ENCODE measurements around the gene BRAP.
"Not testable (repeated sequence)": the region's sequence is repeated elsewhere in the genome, so short reads cannot be mapped to it uniquely, and the experiment has no call there.

The BRAP gene

GRCh38 chr12:111677186-111677585, 8.6 kb downstream of the BRAP start:
- DNase-seq (ENCODE audit: low spot score) = no peak

- peak; percentile 3 for DNase-seq (ENCODE audit: low spot score)
Measured at GRCh38 chr12:111673503-111673902, 12.3 kb downstream of the BRAP start.

- DNase-seq (ENCODE audit: low spot score) = no peak
Measured at GRCh38 chr12:111672822-111673381, 12.9 kb downstream of the BRAP start.

- DNase-seq (ENCODE audit: low spot score) = no peak
Measured at GRCh38 chr12:111664961-111665865, 20.5 kb downstream of the BRAP start.

- DNase-seq (ENCODE audit: low spot score) = no peak
Measured at GRCh38 chr12:111664499-111664898, 21.3 kb downstream of the BRAP start.

GRCh38 chr12:111656016-111656415, 29.7 kb downstream of the BRAP start:
- DNase-seq (ENCODE audit: low spot score) = no peak

GRCh38 chr12:111655356-111655755, 30.4 kb downstream of the BRAP start:
- no peak for DNase-seq (ENCODE audit: low spot score)

GRCh38 chr12:111653596-111653995, 32.2 kb downstream of the BRAP start:
- DNase-seq (ENCODE audit: low spot score) = no peak

- DNase-seq (ENCODE audit: low spot score) = not testable (repeated sequence)
Measured at GRCh38 chr12:111652530-111652929, 33.2 kb downstream of the BRAP start.

GRCh38 chr12:111650912-111651311, 34.8 kb downstream of the BRAP start:
- no peak for DNase-seq (ENCODE audit: low spot score)

GRCh38 chr12:111645433-111645832, 40.3 kb downstream of the BRAP start:
- DNase-seq (ENCODE audit: low spot score) = no peak

- DNase-seq (ENCODE audit: low spot score) = no peak
Measured at GRCh38 chr12:111643427-111643826, 42.3 kb downstream of the BRAP start.

GRCh38 chr12:111642681-111643426, 42.9 kb downstream of the BRAP start:
- no peak for DNase-seq (ENCODE audit: low spot score)

- DNase-seq (ENCODE audit: low spot score) = no peak
Measured at GRCh38 chr12:111640506-111640905, 45.2 kb downstream of the BRAP start.

- DNase-seq (ENCODE audit: low spot score) = no peak
Measured at GRCh38 chr12:111638556-111638955, 47.2 kb downstream of the BRAP start.

- no peak for DNase-seq (ENCODE audit: low spot score)
Measured at GRCh38 chr12:111636209-111636945, 49.4 kb downstream of the BRAP start.

- no peak for DNase-seq (ENCODE audit: low spot score)
Measured at GRCh38 chr12:111635524-111635923, 50.2 kb downstream of the BRAP start.

GRCh38 chr12:111628505-111629260, 57.1 kb downstream of the BRAP start:
- DNase-seq (ENCODE audit: low spot score) = no peak

- DNase-seq (ENCODE audit: low spot score) = no peak
Measured at GRCh38 chr12:111626230-111626629, 59.5 kb downstream of the BRAP start.

GRCh38 chr12:111624540-111624939, 61.2 kb downstream of the BRAP start:
- DNase-seq (ENCODE audit: low spot score) = no peak

- not testable (repeated sequence) for DNase-seq (ENCODE audit: low spot score)
Measured at GRCh38 chr12:111617841-111618240, 67.9 kb downstream of the BRAP start.

Measured in CD4-positive, alpha-beta T cell treated with Interleukin-15 for 4 hours (primary cell).